Activated naive CD4-positive, alpha-beta T cell treated with anti-CD3 and anti-CD28 coated beads for 36 hours (primary cell): ENCODE measurements around the gene CRHR1. TPM values are rescaled to one million over a fixed set of nuclear protein-coding genes. Genes with fewer than 3 reads are reported as not detected.

ENCODE experiments used
- CTCF ChIA-PET: fragments of 350-600 bp; sonication (Branson Sonifier 250); formaldehyde crosslinking; loops from one replicate; lab custom pipeline; 2021; ENCODE audit warnings: antibody characterized with exemption; lab: Charles Lee
- DNase-seq: peaks from one replicate; pipeline ENCODE4 v3.0.0-alpha.2; 2020
- H3K27ac Mint-ChIP-seq: one replicate; pipeline ENCODE4 v1.8.0; 2021; ENCODE audit warnings: mild to moderate bottlenecking, mixed read lengths
- H3K27me3 Mint-ChIP-seq: one replicate; pipeline ENCODE4 v1.8.0; 2021; ENCODE audit warnings: low read depth, mixed read lengths
- H3K36me3 Mint-ChIP-seq: one replicate; pipeline ENCODE4 v1.8.0; 2021; ENCODE audit warnings: low read depth, mixed read lengths
- H3K4me1 Mint-ChIP-seq: one replicate; pipeline ENCODE4 v1.8.0; 2021; ENCODE audit warnings: low read depth, mixed read lengths
- H3K4me3 Mint-ChIP-seq: one replicate; pipeline ENCODE4 v1.8.0; 2021; ENCODE audit warnings: mild to moderate bottlenecking, moderate library complexity, mixed read lengths
- H3K9me3 Mint-ChIP-seq: one replicate; pipeline ENCODE4 v1.8.0; 2021; ENCODE audit warnings: mixed read lengths
- intact Hi-C: fragments of 100-400 bp; cut with micrococcal nuclease; formaldehyde crosslinking; loops from one replicate; pipeline ENCODE4 v1.15.1; 2023
- total RNA-seq, 2 experiments: library from RNA; stranded (reverse); gene quantifications; one replicate each; pipeline ENCODE4 v1.2.3, GENCODE V29; 2021

The CRHR1 gene
- total RNA-seq, 2 experiments from 2014 or later = not detected

- H3K4me3 Mint-ChIP-seq = no peak overlapping the region
- no peak for DNase-seq
- intact Hi-C loops = no loop called here
- CTCF ChIA-PET = interaction anchor here (1.0 to 3.2 kb wide), 3 partner anchors 18 to 194 kb away, joined by 3 to 40 read pairs (median 5); no protein-coding TSS in a partner anchor
- H3K27me3 Mint-ChIP-seq = no peaks in the 10 kb centered on the region
- no peaks in the 10 kb centered on the region for H3K4me1 Mint-ChIP-seq
- no peak overlapping the region for H3K27ac Mint-ChIP-seq
- H3K9me3 Mint-ChIP-seq = no peaks in the 10 kb centered on the region
- H3K36me3 Mint-ChIP-seq = no peaks in the 10 kb centered on the region
These were observed 49.8 kb downstream of the CRHR1 start for GRCh38 chr17:45833920-45834319.

- Mint-ChIP-seq H3K27me3 (no peaks in the 10 kb centered on the region), H3K36me3 (no peaks in the 10 kb centered on the region), H3K9me3 (no peaks in the 10 kb centered on the region), H3K4me3 (no peak overlapping the region), H3K4me1 (no peaks in the 10 kb centered on the region), H3K27ac (no peak overlapping the region)
- CTCF ChIA-PET = interaction anchor here (0.8 to 1.2 kb wide), 3 partner anchors 17 to 195 kb away, joined by 3 to 5 read pairs (median 3); no protein-coding TSS in a partner anchor
- intact Hi-C loops = no loop called here
- no peak for DNase-seq
These were observed 50.6 kb downstream of the CRHR1 start for GRCh38 chr17:45834471-45835396.

GRCh38 chr17:45835481-45835880, 51.4 kb downstream of the CRHR1 start:
- Mint-ChIP-seq H3K4me3 (no peak overlapping the region), H3K27ac (no peak overlapping the region), H3K9me3 (no peaks in the 10 kb centered on the region), H3K36me3 (no peaks in the 10 kb centered on the region), H3K27me3 (no peaks in the 10 kb centered on the region), H3K4me1 (no peaks in the 10 kb centered on the region)
- CTCF ChIA-PET = interaction anchor here (0.5 to 1.7 kb wide), 2 partner anchors 17 to 195 kb away, joined by 3 to 7 read pairs; no protein-coding TSS in a partner anchor
- no peak for DNase-seq
- intact Hi-C loops = no loop called here

DNA sequence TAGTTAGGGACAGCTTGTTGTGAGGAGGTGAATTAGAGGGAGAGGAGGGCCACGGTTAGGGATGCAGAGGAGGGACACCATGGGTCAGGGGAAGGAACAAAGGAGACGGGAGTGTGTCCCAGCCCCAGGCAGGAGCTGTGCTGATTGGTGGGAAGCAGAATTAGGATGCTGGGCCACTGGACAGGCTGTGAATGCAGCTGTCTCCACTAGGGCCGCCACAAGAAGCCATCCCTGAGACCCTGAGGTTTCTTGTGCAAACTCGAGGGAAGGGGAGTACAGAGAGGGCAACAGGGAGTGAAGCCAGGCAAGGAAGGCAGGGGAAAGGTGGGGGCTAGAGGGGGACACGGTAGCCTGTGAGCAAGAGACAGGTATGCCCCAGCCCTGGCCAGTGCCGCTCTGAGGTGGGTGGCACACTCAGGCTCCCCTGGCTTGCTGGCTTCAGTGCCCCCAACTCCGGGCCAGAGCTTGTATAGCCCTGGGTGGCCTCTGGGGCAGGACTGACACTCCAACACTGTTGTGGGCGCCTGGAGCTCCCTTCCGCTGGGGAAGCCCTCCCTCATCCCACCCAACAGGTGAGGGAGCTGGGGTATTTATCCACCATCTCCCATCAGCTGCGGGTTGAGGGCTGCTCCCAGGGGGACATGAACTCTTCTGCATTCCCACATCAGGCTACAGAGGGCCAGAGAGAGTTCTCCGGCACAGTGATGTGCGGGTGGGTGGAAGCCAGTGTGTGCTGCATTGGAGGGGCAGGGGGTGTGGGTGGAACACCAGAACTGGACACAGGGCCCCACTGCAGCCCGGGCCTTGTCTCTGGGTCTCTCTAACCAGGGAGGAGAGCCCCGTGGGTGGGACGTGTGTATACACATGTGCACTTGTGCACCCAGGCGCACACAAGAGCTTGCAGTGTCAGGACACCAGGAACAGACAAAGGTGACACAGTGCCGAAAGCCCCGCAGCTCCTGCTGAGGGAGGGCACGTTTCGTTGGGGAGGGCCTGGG, 52.2 kb downstream of the CRHR1 start:
- DNase-seq = no peak
- Mint-ChIP-seq H3K27me3 (no peaks in the 10 kb centered on the region), H3K4me3 (no peak overlapping the region), H3K27ac (no peak overlapping the region), H3K36me3 (no peaks in the 10 kb centered on the region), H3K9me3 (no peaks in the 10 kb centered on the region), H3K4me1 (no peaks in the 10 kb centered on the region)
- intact Hi-C loops = no loop called here
- CTCF ChIA-PET = interaction anchor here (0.5 to 1.7 kb wide), 2 partner anchors 16 to 196 kb away, joined by 3 to 7 read pairs; no protein-coding TSS in a partner anchor

- Mint-ChIP-seq H3K27me3 (no peaks in the 10 kb centered on the region), H3K4me3 (no peak overlapping the region), H3K36me3 (no peaks in the 10 kb centered on the region), H3K4me1 (no peaks in the 10 kb centered on the region), H3K9me3 (no peaks in the 10 kb centered on the region), H3K27ac (no peak overlapping the region)
- no peak for DNase-seq
- CTCF ChIA-PET = interaction anchor here (0.6 kb wide), 1 partner anchor 15 kb away, joined by 4 read pairs; no protein-coding TSS in a partner anchor
- intact Hi-C loops = no loop called here
These were observed 53.1 kb downstream of the CRHR1 start for GRCh38 chr17:45837187-45837586.

DNA sequence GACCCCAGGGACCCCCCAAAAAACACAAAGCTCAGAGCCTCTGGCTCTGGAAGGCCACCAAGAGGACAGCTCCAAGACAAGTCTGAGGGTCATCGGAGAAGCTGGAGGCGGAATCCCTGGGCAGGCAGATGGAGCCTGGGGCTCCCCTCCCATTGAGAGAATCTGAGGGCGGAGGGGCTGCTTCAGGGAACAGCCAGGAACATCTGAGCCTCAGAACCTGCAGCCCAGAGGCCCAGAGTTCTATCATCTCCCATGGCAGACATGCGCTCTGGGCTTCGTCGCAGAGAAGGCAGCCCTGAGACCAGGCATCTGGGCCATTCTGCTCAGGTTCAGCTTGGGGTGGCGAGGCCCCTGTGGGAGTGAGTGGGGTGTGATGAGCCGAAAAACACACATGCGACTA, 53.5 kb downstream of the CRHR1 start:
- CTCF ChIA-PET = interaction anchor here (0.6 kb wide), 1 partner anchor 15 kb away, joined by 4 read pairs; no protein-coding TSS in a partner anchor
- no peak overlapping the region for H3K27ac Mint-ChIP-seq
- intact Hi-C loops = no loop called here

DNA sequence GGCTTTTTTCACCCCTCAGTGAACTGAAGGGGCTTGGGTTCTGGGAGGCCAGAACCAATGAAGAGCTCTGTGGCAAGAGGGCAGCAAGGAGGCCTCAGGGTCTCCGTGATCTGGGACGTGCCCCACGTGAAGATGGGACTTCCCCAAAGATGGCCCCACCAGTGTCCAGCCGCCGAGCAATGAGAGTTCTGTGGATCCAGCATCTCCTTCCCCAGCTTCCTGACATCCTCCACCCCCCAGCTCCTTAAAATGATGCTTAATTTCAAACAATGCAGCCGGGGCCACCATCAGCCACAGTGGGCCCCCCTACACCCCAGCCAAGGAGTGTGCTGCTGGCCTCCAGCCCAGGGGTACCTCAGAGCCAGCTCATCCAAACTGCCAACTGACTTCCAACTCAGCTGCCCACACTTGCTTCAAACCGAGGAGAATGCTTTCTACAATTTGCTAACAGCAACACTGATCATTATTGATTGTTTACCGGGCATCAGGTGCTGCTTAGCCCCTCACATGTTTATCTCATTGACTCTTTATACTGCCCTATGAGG, 54.7 kb downstream of the CRHR1 start:
- Mint-ChIP-seq H3K4me1 (no peaks in the 10 kb centered on the region), H3K27ac (no peak overlapping the region), H3K36me3 (no peaks in the 10 kb centered on the region), H3K4me3 (no peak overlapping the region), H3K9me3 (no peaks in the 10 kb centered on the region), H3K27me3 (no peaks in the 10 kb centered on the region)
- no peak for DNase-seq
- intact Hi-C loops = no loop called here
- CTCF ChIA-PET = interaction anchor here (0.7 to 1.6 kb wide), 3 partner anchors 196 to 203 kb away, joined by 3 to 5 read pairs (median 3); no protein-coding TSS in a partner anchor

More for the DNA sequence above, 53.5 kb downstream of the CRHR1 start:
- Mint-ChIP-seq H3K36me3 (no peaks in the 10 kb centered on the region), H3K9me3 (no peaks in the 10 kb centered on the region), H3K27me3 (no peaks in the 10 kb centered on the region), H3K4me1 (no peaks in the 10 kb centered on the region), H3K4me3 (no peak overlapping the region)
- no peak for DNase-seq

- H3K4me1 Mint-ChIP-seq = no peaks in the 10 kb centered on the region
These were observed 55.3 kb downstream of the CRHR1 start for GRCh38 chr17:45839442-45839841.

DNA sequence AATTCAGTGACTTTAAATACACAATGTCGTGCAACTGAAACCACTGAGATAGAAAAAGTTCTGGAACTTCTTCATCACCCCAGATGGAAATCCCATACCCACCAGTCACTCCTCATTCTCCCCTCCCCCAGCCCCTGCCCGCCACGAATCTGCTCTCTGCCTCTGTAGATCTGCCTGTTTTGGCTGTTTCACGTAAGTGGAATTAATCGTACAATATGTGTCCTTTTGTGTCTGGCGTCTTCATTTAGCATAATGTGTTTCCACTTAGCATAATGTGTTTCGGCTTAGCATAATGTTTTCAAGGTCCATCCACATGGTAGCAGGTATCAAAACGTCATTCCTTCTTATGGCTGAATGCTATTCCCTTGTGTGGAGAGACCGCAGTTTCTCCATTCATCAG, 57.1 kb downstream of the CRHR1 start:
- intact Hi-C loops = no loop called here
- Mint-ChIP-seq H3K4me3 (no peak overlapping the region), H3K27me3 (no peaks in the 10 kb centered on the region), H3K36me3 (no peaks in the 10 kb centered on the region), H3K27ac (no peak overlapping the region), H3K4me1 (no peaks in the 10 kb centered on the region), H3K9me3 (no peaks in the 10 kb centered on the region)
- DNase-seq = no peak
- CTCF ChIA-PET = no interaction called here

More at GRCh38 chr17:45839442-45839841, 55.3 kb downstream of the CRHR1 start:
- Mint-ChIP-seq H3K9me3 (no peaks in the 10 kb centered on the region), H3K4me3 (no peak overlapping the region), H3K27me3 (no peaks in the 10 kb centered on the region), H3K27ac (no peak overlapping the region), H3K36me3 (no peaks in the 10 kb centered on the region)
- CTCF ChIA-PET = interaction anchor here (0.7 to 1.6 kb wide), 3 partner anchors 197 to 204 kb away, joined by 3 to 5 read pairs (median 3); no protein-coding TSS in a partner anchor
- intact Hi-C loops = no loop called here
- DNase-seq = no peak

DNA sequence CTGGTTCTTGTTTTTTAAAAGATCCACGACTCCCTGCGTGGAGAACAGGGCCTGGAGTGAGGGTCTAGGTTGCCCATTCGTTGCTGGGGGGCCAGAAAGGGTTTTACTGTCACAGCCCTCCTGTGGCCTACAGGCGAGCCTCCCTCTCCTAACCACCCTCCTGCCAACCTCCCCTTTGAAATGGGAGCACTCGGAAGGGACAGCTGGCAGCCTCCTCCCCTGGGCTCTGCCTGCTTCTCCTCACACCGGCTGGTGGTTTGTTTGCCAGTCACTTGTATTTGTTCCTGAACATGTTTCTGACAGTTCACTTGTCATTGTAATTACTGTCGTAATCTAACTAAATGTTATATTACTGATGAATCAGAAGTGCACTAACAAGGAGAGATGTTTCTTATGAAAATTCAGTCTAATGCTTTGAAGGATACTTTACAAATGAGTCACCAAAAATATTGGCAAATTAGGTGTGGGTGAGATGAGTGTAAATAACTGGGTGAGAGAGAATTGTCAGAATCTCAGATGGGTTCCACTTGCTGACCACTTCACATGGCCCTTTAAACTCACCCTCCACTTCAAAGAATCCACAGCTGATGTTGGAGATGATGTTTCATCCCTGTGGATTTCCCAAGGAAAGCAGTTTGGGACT, 57.9 kb downstream of the CRHR1 start:
- no peaks in the 10 kb centered on the region for H3K36me3 Mint-ChIP-seq
- CTCF ChIA-PET = no interaction called here
- intact Hi-C loops = no loop called here
- no peaks in the 10 kb centered on the region for H3K9me3 Mint-ChIP-seq
- no peak for DNase-seq
- H3K4me1 Mint-ChIP-seq = no peaks in the 10 kb centered on the region
- H3K27me3 Mint-ChIP-seq = no peaks in the 10 kb centered on the region
- no peak overlapping the region for H3K4me3 Mint-ChIP-seq
- no peak overlapping the region for H3K27ac Mint-ChIP-seq

- intact Hi-C loops = no loop called here
- Mint-ChIP-seq H3K4me3 (no peak overlapping the region), H3K27me3 (no peaks in the 10 kb centered on the region), H3K4me1 (no peaks in the 10 kb centered on the region), H3K27ac (no peak overlapping the region), H3K36me3 (no peaks in the 10 kb centered on the region), H3K9me3 (no peaks in the 10 kb centered on the region)
- CTCF ChIA-PET = no interaction called here
- DNase-seq = no peak
These were observed 59.6 kb downstream of the CRHR1 start for GRCh38 chr17:45843722-45844121.
